NOMO-1 treated with DMSO at 0.1 percent for 48 hours (cell line): ENCODE results near the gene RPL37A.

Source experiments
- DNase-seq: peaks from one replicate; lab custom pipeline; 2025; ENCODE audit not compliant: unreplicated experiment; lab: John Stamatoyannopoulos, UW

The RPL37A gene

GRCh38 chr2:216546241-216546640, 47.6 kb downstream of the RPL37A start:
- DNase-seq = no peak

GRCh38 chr2:216546641-216547403, 48.2 kb downstream of the RPL37A start:
- DNase-seq = no peak

DNA sequence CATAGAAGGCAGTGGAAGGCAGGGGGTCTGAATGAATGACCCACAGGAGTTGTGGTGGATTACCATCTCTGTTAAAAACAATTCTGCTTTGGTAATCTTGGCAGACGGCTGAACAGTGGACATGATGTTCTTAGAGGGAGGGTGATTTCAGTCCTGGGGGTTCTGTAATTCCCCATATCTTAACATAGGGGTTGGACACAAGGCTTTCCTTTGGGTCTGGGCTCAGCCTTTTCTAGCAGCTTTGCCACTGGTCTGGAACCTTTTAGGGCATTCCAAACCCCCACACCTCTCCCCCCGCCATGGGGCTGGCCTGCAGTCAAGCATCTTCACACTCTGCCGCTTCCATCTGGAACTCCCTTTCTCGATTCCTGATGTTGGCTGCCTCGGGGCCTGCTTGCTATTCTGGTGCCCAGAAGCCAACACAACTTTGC, 50.3 kb downstream of the RPL37A start:
- DNase-seq = no peak

DNA sequence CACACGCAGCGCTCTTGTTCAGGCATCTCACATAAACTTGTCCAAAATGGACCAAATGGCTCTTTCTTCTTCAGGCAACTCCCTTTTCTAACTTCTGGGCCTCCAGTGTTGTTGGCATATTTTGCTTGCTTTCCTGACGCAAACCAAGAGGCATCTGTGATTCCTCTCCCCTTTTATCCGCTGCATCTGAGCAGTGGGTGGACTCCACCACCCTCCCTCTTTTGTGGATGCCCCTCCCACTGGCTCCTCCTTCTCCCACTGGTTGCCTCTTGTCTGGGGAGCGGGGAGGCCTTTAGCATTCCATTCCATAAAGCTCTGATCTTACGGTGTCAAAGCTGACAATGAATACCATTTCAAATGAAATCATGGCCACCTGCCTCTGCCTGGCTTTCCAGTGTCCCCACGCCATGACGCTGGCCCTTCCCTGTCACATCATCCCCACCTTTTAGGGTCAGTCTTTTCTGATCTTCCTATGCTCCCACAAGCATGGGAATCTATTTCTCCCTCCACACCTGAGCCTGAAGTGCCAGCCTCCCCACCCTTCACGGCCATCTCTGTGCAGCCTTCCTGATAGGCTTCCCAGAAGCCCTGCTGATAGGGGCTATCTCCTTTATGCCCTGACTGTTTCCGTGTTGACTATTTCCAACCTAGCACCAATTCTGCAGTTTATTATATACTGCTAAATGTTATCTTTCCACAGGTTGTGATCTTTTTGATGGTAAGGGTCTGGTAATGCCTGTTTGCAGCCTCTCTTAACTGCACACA, 51.5 kb downstream of the RPL37A start:
- DNase-seq = no peak

- DNase-seq = no peak
These were observed 52.8 kb downstream of the RPL37A start for GRCh38 chr2:216551234-216552068.

DNA sequence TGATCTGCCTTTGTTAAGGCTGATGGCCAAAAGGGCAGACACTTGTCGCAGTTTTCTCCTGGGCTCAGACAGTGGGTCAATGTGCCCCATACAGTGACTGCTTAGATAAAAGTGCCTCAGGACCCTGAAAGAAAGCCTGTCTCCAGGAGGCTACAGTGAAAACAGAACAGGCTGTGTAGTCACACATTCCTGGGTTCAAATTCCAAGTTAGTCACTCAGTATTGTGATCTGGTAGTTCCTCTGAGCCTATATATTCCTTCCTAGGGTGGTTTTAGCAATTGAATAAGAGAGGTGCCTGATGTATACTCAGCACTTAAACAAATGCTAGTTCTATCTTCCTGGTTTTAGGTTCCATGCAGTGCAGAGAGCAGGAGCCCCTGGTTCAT, 54.4 kb downstream of the RPL37A start:
- no peak for DNase-seq
